ENCODE results near the gene VARS1.
"Not testable (repeated sequence)": the region's sequence is repeated elsewhere in the genome, so short reads cannot be mapped to it uniquely, and the experiment has no call there.

The VARS1 gene

DNA sequence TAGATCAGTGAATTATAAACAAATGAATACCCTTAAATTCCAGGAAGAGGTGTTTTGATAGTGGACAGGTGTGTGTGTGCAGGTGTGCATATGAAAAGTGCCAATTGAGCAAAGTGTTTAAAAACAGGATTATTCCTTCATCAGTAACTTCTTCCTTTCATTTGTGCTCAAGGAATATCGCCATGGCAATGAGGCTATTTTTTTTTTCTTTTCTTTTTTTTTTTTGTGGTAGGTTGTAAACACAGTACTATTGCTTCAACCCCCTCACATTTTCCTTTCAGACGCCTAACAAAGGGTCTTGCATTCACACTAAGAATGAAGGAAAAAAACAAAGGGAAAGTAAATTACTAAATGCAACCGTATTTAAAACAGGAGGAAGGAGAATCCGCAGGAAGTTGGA lies 30.0 kb upstream of the VARS1 start:
- Histone ChIP-seq H3K9ac (ENCODE audit: low read length) (no peak overlapping the region), H3K79me2 (ENCODE audit: low read length) (no peaks in the 10 kb centered on the region), H3K27ac (ENCODE audit: low read length) (no peak overlapping the region), H4K20me1 (ENCODE audit: insufficient read depth, low read length) (no peaks in the 10 kb centered on the region), H3K36me3 (replicated peaks; ENCODE audit: low read depth, low read length) (no peaks in the 10 kb centered on the region), H3K4me1 (ENCODE audit: low read length) (peaks cover 26% of the 10 kb centered on the region), H3K9me3 (ENCODE audit: insufficient read depth, low read length) (no peaks in the 10 kb centered on the region), H3K27me3 (ENCODE audit: low read depth, low read length) (no peaks in the 10 kb centered on the region), H2AFZ (ENCODE audit: low read depth, low read length) (no peak overlapping the region), H3K4me2 (ENCODE audit: low read length) (no peak overlapping the region), H3K4me3 (ENCODE audit: low read length) (no peak overlapping the region)
- no peak for TF ChIP-seq EZH2phosphoT487 (IDR thresholded peaks at IDR 0.05; ENCODE audit: low read depth)
- TF ChIP-seq, protein P1, sequence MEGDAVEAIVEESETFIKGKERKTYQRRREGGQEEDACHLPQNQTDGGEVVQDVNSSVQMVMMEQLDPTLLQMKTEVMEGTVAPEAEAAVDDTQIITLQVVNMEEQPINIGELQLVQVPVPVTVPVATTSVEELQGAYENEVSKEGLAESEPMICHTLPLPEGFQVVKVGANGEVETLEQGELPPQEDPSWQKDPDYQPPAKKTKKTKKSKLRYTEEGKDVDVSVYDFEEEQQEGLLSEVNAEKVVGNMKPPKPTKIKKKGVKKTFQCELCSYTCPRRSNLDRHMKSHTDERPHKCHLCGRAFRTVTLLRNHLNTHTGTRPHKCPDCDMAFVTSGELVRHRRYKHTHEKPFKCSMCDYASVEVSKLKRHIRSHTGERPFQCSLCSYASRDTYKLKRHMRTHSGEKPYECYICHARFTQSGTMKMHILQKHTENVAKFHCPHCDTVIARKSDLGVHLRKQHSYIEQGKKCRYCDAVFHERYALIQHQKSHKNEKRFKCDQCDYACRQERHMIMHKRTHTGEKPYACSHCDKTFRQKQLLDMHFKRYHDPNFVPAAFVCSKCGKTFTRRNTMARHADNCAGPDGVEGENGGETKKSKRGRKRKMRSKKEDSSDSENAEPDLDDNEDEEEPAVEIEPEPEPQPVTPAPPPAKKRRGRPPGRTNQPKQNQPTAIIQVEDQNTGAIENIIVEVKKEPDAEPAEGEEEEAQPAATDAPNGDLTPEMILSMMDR (IDR thresholded peaks at IDR 0.05; ENCODE audit: low read depth, low read length) = no peak

GRCh38 chr6:31823592-31824196 lies 28.1 kb upstream of the VARS1 start:
- not testable (repeated sequence) for H3K36me3 ChIP-seq (replicated peaks; ENCODE audit: low read depth, low read length); H3K9me3 ChIP-seq (ENCODE audit: insufficient read depth, low read length); H3K79me2 ChIP-seq (ENCODE audit: low read length); H2AFZ ChIP-seq (ENCODE audit: low read depth, low read length); H3K4me3 ChIP-seq (ENCODE audit: low read length); H3K9ac ChIP-seq (ENCODE audit: low read length); H4K20me1 ChIP-seq (ENCODE audit: insufficient read depth, low read length); H3K4me2 ChIP-seq (ENCODE audit: low read length); H3K27me3 ChIP-seq (ENCODE audit: low read depth, low read length)
- 0 out of 2 replicates have a peak overlapping the region, but pooled peaks have one; percentile 87 for H3K27ac ChIP-seq (ENCODE audit: low read length)
- H3K4me1 ChIP-seq (ENCODE audit: low read length) = peaks cover 26% of the 10 kb centered on the region

DNA sequence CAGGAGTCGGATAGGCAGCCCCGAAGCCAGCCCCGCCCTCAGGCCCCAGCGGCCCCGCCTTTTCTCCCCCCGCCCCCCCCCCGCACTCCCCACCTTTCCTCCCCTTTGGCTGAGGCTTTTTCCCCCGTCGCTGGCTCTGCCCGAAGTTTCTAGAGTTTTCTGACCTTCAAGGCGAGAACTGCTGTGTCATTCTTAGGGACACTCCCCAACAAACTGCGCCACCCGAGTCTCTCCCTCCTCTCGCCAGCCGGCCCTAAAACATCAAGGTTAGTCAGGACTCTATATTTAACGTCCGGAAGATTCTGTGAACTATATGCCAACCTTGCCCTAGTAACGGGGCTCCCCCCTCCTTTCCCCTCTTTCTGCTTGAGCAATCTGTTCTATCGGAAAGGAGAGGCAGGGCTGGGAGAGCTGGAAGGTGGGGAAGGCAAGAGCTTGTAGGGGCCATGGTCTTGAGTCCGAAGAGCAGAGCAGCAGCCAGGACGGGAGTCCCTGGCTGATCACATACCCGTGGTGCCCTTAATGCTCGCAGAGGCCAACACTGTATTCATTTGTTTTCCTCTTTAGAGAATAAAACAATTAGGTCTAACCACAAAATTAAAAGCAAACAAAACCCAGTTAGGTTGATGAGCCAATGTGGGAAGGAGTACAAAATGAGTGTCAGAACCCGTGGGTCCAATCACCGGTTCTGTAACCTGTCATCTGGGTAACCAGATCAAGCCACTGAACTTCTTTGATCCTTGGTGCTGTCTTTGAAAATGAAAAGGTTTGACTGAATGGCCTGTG lies 26.7 kb upstream of the VARS1 start:
- Histone ChIP-seq H3K9me3 (ENCODE audit: insufficient read depth, low read length) (no peaks in the 10 kb centered on the region), H3K79me2 (ENCODE audit: low read length) (no peaks in the 10 kb centered on the region), H2AFZ (ENCODE audit: low read depth, low read length) (peak overlapping the region; percentile 48; the same call in 1 of the 2 replicates), H3K9ac (ENCODE audit: low read length) (peak overlapping the region; percentile 81), H4K20me1 (ENCODE audit: insufficient read depth, low read length) (no peaks in the 10 kb centered on the region), H3K4me1 (ENCODE audit: low read length) (peaks cover 26% of the 10 kb centered on the region), H3K36me3 (replicated peaks; ENCODE audit: low read depth, low read length) (no peaks in the 10 kb centered on the region), H3K27me3 (ENCODE audit: low read depth, low read length) (no peaks in the 10 kb centered on the region), H3K4me2 (ENCODE audit: low read length) (peak overlapping the region; percentile 90), H3K4me3 (ENCODE audit: low read length) (peak overlapping the region; percentile 79), H3K27ac (ENCODE audit: low read length) (peak overlapping the region; percentile 87)
- TF ChIP-seq EZH2phosphoT487 (IDR thresholded peaks at IDR 0.05; ENCODE audit: low read depth) = no peak
- TF ChIP-seq, protein P1 (IDR thresholded peaks at IDR 0.05; ENCODE audit: low read depth, low read length) = no peak

DNA sequence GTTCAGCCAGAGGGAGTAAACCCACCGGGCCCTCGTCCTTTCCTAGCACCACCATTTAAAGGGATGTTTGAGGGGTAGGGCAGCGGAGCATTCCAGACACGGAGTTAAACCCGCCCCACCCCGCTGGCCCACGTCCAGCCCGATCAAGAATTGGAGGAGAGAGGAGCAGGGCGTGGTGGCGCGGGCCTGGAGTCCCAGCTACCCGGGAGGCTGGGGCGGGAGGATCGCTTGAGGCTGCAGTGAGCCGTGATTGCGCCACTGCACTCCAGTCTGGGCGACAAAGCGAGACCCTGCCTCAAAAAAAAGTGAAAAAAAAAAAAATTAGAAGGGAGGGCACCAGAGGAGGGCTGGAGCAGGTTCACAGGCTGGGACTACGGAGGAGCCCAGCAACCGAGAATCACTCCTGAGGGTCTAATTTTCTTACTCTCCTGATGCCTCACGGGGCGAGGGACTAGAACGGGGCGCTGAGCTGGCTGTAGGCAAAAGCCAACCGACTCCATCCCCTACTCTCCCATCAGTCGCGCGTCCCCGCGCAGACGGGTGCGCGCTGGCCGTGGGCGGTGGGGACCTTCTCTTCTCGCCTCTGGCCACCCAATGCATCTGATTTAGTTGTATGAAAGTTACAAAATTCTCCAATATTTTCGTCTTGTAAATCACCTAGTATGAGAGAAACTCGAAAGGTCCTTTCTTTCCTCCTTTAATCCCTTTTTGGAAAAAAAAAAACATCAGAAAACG lies 25.9 kb upstream of the VARS1 start:
- H3K27me3 ChIP-seq (ENCODE audit: low read depth, low read length) = no peaks in the 10 kb centered on the region
- no peaks in the 10 kb centered on the region for H3K9me3 ChIP-seq (ENCODE audit: insufficient read depth, low read length)
- no peaks in the 10 kb centered on the region for H3K36me3 ChIP-seq (replicated peaks; ENCODE audit: low read depth, low read length)
- peaks cover 23% of the 10 kb centered on the region for H3K4me1 ChIP-seq (ENCODE audit: low read length)
- no peak for TF ChIP-seq EZH2phosphoT487 (IDR thresholded peaks at IDR 0.05; ENCODE audit: low read depth)
- TF ChIP-seq, protein P1 (IDR thresholded peaks at IDR 0.05; ENCODE audit: low read depth, low read length) = no peak
- H3K9ac ChIP-seq (ENCODE audit: low read length) = peak overlapping the region; percentile 81
- peak overlapping the region; percentile 79 for H3K4me3 ChIP-seq (ENCODE audit: low read length)
- no peaks in the 10 kb centered on the region for H3K79me2 ChIP-seq (ENCODE audit: low read length)
- H4K20me1 ChIP-seq (ENCODE audit: insufficient read depth, low read length) = no peaks in the 10 kb centered on the region
- H3K27ac ChIP-seq (ENCODE audit: low read length) = peak overlapping the region; percentile 87
- H3K4me2 ChIP-seq (ENCODE audit: low read length) = peak overlapping the region; percentile 67
- no peak overlapping the region for H2AFZ ChIP-seq (ENCODE audit: low read depth, low read length)

DNA sequence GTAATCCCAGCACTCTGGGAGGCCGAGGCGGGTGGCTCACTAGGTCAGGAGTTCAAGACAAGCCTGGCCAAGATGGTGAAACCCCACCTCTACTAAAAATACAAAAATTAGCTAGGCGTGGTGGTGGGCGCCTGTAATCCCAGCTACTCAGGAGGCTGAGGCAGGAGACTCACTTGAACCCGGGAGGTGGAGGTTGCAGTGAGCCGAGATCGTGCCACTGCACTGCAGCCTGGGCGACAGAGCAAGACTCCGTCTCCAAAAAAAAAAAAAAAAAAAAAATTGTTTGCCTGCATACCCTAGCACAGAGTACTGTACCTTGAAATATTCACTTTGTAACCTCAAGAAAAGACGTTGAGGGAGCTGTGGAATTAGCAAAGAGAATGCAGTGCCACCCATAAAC lies 24.8 kb upstream of the VARS1 start:
- H4K20me1 ChIP-seq (ENCODE audit: insufficient read depth, low read length); H3K9me3 ChIP-seq (ENCODE audit: insufficient read depth, low read length); H3K27me3 ChIP-seq (ENCODE audit: low read depth, low read length); H3K36me3 ChIP-seq (replicated peaks; ENCODE audit: low read depth, low read length); H3K79me2 ChIP-seq (ENCODE audit: low read length); H3K9ac ChIP-seq (ENCODE audit: low read length); H3K27ac ChIP-seq (ENCODE audit: low read length); H2AFZ ChIP-seq (ENCODE audit: low read depth, low read length): not testable (repeated sequence)
- peak overlapping the region; percentile 67; the same call in 1 of the 2 replicates for H3K4me2 ChIP-seq (ENCODE audit: low read length)
- peak overlapping the region; percentile 79; the same call in 1 of the 2 replicates for H3K4me3 ChIP-seq (ENCODE audit: low read length)
- H3K4me1 ChIP-seq (ENCODE audit: low read length) = peaks cover 21% of the 10 kb centered on the region
